ENCODE results near the gene TMC4.
A peak's percentile ranks its signal among the peaks of the same experiment; 100 is the strongest.

TMC4 gene

GRCh38 chr19:54142166-54142780 is 30.7 kb downstream of the TMC4 start:
- Histone ChIP-seq H3K4me3 (ENCODE audit: low read length) (no peak overlapping the region), H3K36me3 (ENCODE audit: control insufficient read depth, insufficient read depth, low read length) (peaks cover 40% of the 10 kb centered on the region), H3K9me3 (ENCODE audit: control insufficient read depth, low read length) (no peaks in the 10 kb centered on the region), H3K9ac (ENCODE audit: low read length) (no peak overlapping the region), H3K27me3 (ENCODE audit: control insufficient read depth, insufficient read depth, low read length) (no peaks in the 10 kb centered on the region), H3K4me1 (ENCODE audit: control insufficient read depth, insufficient read depth, low read length) (peaks cover 17% of the 10 kb centered on the region)

- Histone ChIP-seq H3K4me1 (ENCODE audit: control insufficient read depth, insufficient read depth, low read length) (peaks cover 19% of the 10 kb centered on the region), H3K4me3 (ENCODE audit: low read length) (no peak overlapping the region), H3K9me3 (ENCODE audit: control insufficient read depth, low read length) (no peaks in the 10 kb centered on the region), H3K27me3 (ENCODE audit: control insufficient read depth, insufficient read depth, low read length) (no peaks in the 10 kb centered on the region), H3K36me3 (ENCODE audit: control insufficient read depth, insufficient read depth, low read length) (peaks cover 33% of the 10 kb centered on the region), H3K9ac (ENCODE audit: low read length) (no peak overlapping the region)
These were observed 31.6 kb downstream of the TMC4 start for GRCh38 chr19:54141356-54141755.

- Histone ChIP-seq H3K4me3 (ENCODE audit: low read length) (peak overlapping the region; percentile 28), H3K9me3 (ENCODE audit: control insufficient read depth, low read length) (no peaks in the 10 kb centered on the region), H3K9ac (ENCODE audit: low read length) (peak overlapping the region; percentile 94), H3K27me3 (ENCODE audit: control insufficient read depth, insufficient read depth, low read length) (peaks cover 2% of the 10 kb centered on the region), H3K4me1 (ENCODE audit: control insufficient read depth, insufficient read depth, low read length) (peaks cover 24% of the 10 kb centered on the region), H3K36me3 (ENCODE audit: control insufficient read depth, insufficient read depth, low read length) (peaks cover 12% of the 10 kb centered on the region)
These were observed 34.3 kb downstream of the TMC4 start for GRCh38 chr19:54138489-54139256.

- Histone ChIP-seq H3K36me3 (ENCODE audit: control insufficient read depth, insufficient read depth, low read length) (peaks cover 4% of the 10 kb centered on the region), H3K4me1 (ENCODE audit: control insufficient read depth, insufficient read depth, low read length) (peaks cover 24% of the 10 kb centered on the region), H3K9me3 (ENCODE audit: control insufficient read depth, low read length) (no peaks in the 10 kb centered on the region), H3K9ac (ENCODE audit: low read length) (peak within 1 kb of the TSS; percentile 94), H3K27me3 (ENCODE audit: control insufficient read depth, insufficient read depth, low read length) (peaks cover 5% of the 10 kb centered on the region), H3K4me3 (ENCODE audit: low read length) (peak within 1 kb of the TSS; percentile 65)
These were observed 35.1 kb downstream of the TMC4 start, which contains the start of gene CNOT3 for GRCh38 chr19:54137699-54138488. CNOT3 (plus strand) TSS chr19:54137762; CDS start chr19:54142979, 5,217 bp downstream.

- Histone ChIP-seq H3K27me3 (ENCODE audit: control insufficient read depth, insufficient read depth, low read length) (peaks cover 5% of the 10 kb centered on the region), H3K4me1 (ENCODE audit: control insufficient read depth, insufficient read depth, low read length) (peaks cover 24% of the 10 kb centered on the region), H3K36me3 (ENCODE audit: control insufficient read depth, insufficient read depth, low read length) (no peaks in the 10 kb centered on the region), H3K9ac (ENCODE audit: low read length) (peak overlapping the region; percentile 94), H3K4me3 (ENCODE audit: low read length) (peak overlapping the region; percentile 65), H3K9me3 (ENCODE audit: control insufficient read depth, low read length) (no peaks in the 10 kb centered on the region)
These were observed 35.9 kb downstream of the TMC4 start for GRCh38 chr19:54136864-54137698.

- Histone ChIP-seq H3K4me1 (ENCODE audit: control insufficient read depth, insufficient read depth, low read length) (peaks cover 24% of the 10 kb centered on the region), H3K9me3 (ENCODE audit: control insufficient read depth, low read length) (no peaks in the 10 kb centered on the region), H3K36me3 (ENCODE audit: control insufficient read depth, insufficient read depth, low read length) (no peaks in the 10 kb centered on the region), H3K9ac (ENCODE audit: low read length) (peak overlapping the region; percentile 55), H3K27me3 (ENCODE audit: control insufficient read depth, insufficient read depth, low read length) (peaks cover 5% of the 10 kb centered on the region), H3K4me3 (ENCODE audit: low read length) (peak overlapping the region; percentile 65)
These were observed 36.7 kb downstream of the TMC4 start for GRCh38 chr19:54136086-54136863.

- Histone ChIP-seq H3K4me1 (ENCODE audit: control insufficient read depth, insufficient read depth, low read length) (peaks cover 12% of the 10 kb centered on the region), H3K9me3 (ENCODE audit: control insufficient read depth, low read length) (no peaks in the 10 kb centered on the region), H3K4me3 (ENCODE audit: low read length) (no peak overlapping the region), H3K9ac (ENCODE audit: low read length) (no peak overlapping the region), H3K36me3 (ENCODE audit: control insufficient read depth, insufficient read depth, low read length) (no peaks in the 10 kb centered on the region), H3K27me3 (ENCODE audit: control insufficient read depth, insufficient read depth, low read length) (peaks cover 5% of the 10 kb centered on the region)
These were observed 38.9 kb downstream of the TMC4 start for GRCh38 chr19:54133957-54134590.

GRCh38 chr19:54133312-54133956 is 39.5 kb downstream of the TMC4 start:
- Histone ChIP-seq H3K4me1 (ENCODE audit: control insufficient read depth, insufficient read depth, low read length) (peaks cover 7% of the 10 kb centered on the region), H3K36me3 (ENCODE audit: control insufficient read depth, insufficient read depth, low read length) (no peaks in the 10 kb centered on the region), H3K4me3 (ENCODE audit: low read length) (no peak overlapping the region), H3K9me3 (ENCODE audit: control insufficient read depth, low read length) (no peaks in the 10 kb centered on the region), H3K27me3 (ENCODE audit: control insufficient read depth, insufficient read depth, low read length) (peaks cover 5% of the 10 kb centered on the region), H3K9ac (ENCODE audit: low read length) (no peak overlapping the region)

- Histone ChIP-seq H3K9me3 (ENCODE audit: control insufficient read depth, low read length) (no peaks in the 10 kb centered on the region), H3K4me3 (ENCODE audit: low read length) (no peak overlapping the region), H3K9ac (ENCODE audit: low read length) (no peak overlapping the region), H3K36me3 (ENCODE audit: control insufficient read depth, insufficient read depth, low read length) (no peaks in the 10 kb centered on the region), H3K4me1 (ENCODE audit: control insufficient read depth, insufficient read depth, low read length) (no peaks in the 10 kb centered on the region), H3K27me3 (ENCODE audit: control insufficient read depth, insufficient read depth, low read length) (peaks cover 5% of the 10 kb centered on the region)
These were observed 43.4 kb downstream of the TMC4 start for GRCh38 chr19:54129617-54129996.

- Histone ChIP-seq H3K27me3 (ENCODE audit: control insufficient read depth, insufficient read depth, low read length) (peaks cover 5% of the 10 kb centered on the region), H3K36me3 (ENCODE audit: control insufficient read depth, insufficient read depth, low read length) (no peaks in the 10 kb centered on the region), H3K9me3 (ENCODE audit: control insufficient read depth, low read length) (no peaks in the 10 kb centered on the region), H3K4me1 (ENCODE audit: control insufficient read depth, insufficient read depth, low read length) (no peaks in the 10 kb centered on the region), H3K9ac (ENCODE audit: low read length) (no peak overlapping the region), H3K4me3 (ENCODE audit: low read length) (no peak overlapping the region)
These were observed 44.0 kb downstream of the TMC4 start for GRCh38 chr19:54128796-54129616.
